GM18499 (cell line): ENCODE data around the gene SCRN1.

Source experiments
- ATAC-seq: cut with Tn5 transposase; IDR thresholded peaks from one replicate; pipeline ENCODE4 v1.9.1; 2021; ENCODE audit warnings: moderate number of reproducible peaks; ENCODE audit not compliant: insufficient read depth, unreplicated experiment

Gene SCRN1

DNA sequence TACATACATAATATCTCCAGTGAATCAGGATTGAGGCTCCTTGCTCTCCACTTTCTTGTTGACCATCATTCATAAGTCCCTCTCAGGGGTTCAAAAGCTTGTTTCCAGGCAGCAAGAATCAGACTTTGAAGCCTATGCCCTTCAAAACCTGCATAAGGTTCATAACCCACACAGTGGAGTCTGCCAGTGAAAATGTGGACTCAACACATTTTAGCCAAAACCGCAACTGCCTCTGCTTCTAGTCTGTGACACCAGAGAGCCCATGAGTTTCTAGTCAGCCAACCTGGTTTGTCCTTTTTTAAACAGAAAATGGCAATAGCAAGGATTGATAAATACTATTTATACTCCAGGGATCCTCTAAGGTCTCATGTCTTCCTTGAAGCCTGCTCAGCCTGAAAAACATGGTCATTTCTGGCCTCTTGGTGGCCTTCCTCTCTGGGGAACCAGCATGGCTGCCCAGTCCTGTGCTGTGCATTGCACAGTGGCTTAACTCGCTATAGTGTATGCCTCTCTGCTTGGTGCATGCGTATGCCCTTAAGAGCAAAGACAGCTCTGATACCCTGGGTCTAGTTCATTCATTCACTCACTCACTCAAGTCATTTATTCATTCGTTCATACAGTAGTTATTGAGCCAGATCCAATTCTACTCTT, 115.8 kb downstream of the SCRN1 start:
- no peak for ATAC-seq

DNA sequence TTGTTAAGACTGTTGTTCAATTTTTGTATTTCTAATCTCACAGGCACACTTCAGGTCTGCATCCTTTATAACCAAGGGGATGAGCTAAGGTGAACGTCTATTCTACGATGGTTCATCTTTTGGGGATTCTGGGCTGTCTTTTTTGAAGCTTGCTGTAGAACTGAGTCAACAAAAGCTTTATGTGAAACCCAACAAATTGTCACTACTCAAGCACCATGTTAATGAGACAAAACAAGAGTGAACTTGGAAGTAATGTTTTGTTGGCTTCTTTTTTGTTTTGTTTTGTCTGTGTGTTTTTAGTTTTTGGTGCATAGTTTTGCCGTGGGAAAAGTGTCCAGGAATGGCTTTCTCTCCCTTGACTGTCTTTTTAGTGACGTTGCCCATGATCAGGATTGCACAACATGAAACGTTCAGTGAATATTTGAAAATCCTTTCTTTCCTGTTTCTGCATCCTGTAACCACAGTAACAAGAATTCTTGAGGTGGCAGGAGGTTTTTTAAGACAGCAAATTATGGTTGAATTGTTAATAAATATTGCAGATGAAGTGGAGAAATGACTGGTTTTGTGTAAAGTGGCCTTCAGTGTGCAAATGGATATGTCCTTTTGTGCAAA, 117.7 kb downstream of the SCRN1 start:
- ATAC-seq, result no peak
